WI38 (cell line): ENCODE results near the gene TREH.

Experiments
- H3K4me3 ChIP-seq: 2 replicates; pipeline ENCODE4 v1.5.1; 2011; ENCODE audit warnings: low read depth, mild to moderate bottlenecking, control low read depth, low read length
- CTCF ChIP-seq: IDR thresholded peaks from 2 replicates; pipeline ENCODE4 v1.5.1; 2012; ENCODE audit warnings: low read depth, mild to moderate bottlenecking, control low read depth, low read length

TREH gene

GRCh38 chr11:118610225-118610772 is 69.2 kb downstream of the TREH start:
- TF ChIP-seq CTCF: no peak
- H3K4me3 ChIP-seq: peak overlapping the region; percentile 90

- H3K4me3 ChIP-seq: peak overlapping the region; percentile 90
- no peak for TF ChIP-seq CTCF
These were observed 69.8 kb downstream of the TREH start for GRCh38 chr11:118609380-118610224.

GRCh38 chr11:118608360-118609227 is 70.9 kb downstream of the TREH start:
- no peak for TF ChIP-seq CTCF

GRCh38 chr11:118607401-118608359 is 71.8 kb downstream of the TREH start, which contains the start of gene PHLDB1:
Gene PHLDB1 (plus strand): TSS chr11:118607615. CDS start chr11:118613837, 6,222 bp downstream.
- peak within 1 kb of the TSS; percentile 90 for H3K4me3 ChIP-seq
- peak; percentile 49 for TF ChIP-seq CTCF

More at GRCh38 chr11:118608360-118609227, 70.9 kb downstream of the TREH start:
- H3K4me3 ChIP-seq: peak overlapping the region; percentile 90
